Smooth muscle cell of the brain vasculature (primary cell): ENCODE measurements around the gene HSPB7.
"Not testable (repeated sequence)": the region's sequence is repeated elsewhere in the genome, so short reads cannot be mapped to it uniquely, and the experiment has no call there.

Experiments
- DNase-seq: peaks from one replicate; pipeline ENCODE4 v3.0.0-alpha.2; 2012; ENCODE audit warnings: low read depth, low spot score

Gene HSPB7

DNA sequence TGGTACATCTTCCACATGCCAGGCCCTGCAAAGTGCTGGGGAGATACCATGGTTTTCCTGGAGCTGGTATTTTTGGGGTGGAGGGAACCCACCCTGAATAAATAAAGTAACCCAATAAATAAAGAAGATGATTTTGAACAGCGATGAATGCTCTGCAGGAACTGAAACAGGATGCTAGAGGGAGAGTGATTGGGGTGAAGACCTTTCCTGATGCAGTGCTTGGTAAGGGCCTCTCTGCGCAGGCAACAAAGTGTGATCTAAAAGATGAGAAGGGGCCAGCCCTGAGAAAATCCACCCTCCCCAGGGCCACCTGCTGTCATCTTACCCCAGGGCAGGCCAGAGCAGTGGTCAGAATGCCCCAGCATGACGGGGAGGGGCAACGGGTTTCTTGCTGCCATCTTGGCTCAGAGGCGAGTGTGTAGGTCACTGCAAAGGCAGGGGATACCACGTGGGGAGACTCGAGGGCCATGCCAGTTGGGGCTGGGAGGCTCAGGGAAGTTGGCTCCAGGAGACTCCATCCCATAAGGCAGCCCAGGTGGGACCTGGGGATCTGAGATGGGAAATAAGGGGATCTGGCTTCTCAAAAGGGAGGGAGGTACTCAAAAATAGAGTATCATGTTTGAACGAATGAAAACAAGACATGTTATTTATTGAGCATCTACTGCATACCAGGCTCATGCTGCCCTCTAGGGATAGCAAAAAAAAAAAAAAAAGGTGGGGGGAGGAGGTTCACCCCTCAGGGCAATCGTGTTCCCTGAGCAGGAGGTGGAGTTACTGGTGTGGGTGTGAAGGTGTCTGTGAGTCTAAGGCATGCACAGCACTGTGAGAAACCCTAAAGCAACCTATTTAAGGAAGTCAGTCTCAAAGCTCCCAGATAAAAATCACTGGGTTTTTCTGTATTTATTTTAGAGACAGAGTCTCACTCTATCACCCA is 11.0 kb downstream of the HSPB7 start:
- no peak for DNase-seq

GRCh38 chr1:16006010-16006409 is 11.8 kb downstream of the HSPB7 start:
- no peak for DNase-seq

GRCh38 chr1:16005597-16005996 is 12.2 kb downstream of the HSPB7 start:
- no peak for DNase-seq

DNA sequence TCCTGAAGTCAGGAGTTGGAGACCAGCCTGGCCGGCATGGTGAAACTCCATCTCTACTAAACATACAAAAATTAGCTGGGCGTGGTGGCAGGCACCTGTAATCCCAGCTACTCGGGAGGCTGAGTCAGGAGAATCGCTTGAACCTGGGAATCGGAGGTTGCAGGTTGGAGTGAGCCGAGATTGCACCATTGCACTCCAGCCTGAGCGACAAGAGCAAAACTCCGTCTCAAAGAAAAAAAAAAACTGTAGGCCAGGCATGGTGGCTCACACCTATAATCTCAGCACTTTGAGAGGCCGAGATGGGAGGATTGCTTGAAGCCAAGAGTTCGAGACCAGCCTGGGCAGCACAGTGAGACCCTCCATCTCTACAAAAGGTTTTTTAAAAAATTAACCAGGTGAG is 16.6 kb downstream of the HSPB7 start:
- not testable (repeated sequence) for DNase-seq

DNA sequence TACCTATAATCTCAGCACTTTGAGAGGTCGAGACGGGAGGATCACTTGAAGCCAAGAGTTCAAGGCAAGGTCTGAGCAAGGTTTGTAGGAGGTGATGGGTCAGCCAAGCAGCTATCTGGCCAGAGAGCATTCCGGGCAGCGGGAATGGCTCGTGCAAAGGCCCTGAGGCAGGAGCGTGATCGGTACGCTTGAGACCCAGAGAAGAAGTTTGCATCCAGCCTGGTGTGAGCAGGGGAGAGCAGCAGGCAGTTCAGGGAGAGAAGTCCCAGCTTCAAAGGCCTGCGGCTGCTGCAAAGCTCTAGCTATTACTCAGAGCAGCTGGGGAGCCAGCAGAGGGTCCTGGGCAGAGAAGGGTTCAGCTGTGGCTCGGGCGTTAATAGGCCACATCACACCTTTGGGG is 18.9 kb downstream of the HSPB7 start:
- no peak for DNase-seq

DNA sequence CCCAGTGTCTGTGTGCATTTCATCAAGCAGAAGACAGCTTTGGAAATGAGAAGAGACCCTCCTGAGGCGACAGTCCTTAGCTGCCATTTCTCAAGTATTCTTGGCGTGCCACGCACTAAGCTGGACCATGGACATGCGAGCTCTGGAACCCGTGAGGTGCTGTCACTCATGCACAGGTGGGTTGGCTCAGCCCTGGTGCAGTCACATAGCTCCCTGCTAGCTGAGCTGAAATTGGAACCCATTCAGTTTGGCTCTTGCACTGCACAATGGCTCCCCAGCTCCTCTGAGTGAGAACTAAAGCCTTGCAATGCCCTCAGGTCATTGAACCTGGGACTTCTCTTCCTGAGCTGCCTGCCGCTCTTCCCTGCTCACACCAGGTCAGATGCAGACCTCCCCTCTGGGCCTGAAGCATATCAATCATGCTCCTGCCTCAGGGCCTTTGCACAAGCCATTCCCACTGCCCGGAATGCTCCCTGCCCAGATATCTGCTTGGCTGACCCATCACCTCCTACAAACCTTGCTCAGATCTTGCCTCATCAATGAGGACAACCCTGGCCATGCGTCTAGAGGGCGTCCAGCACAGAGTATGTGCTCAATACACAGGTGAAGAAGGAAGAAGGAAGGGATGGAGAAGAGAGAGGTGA is 20.1 kb downstream of the HSPB7 start:
- no peak for DNase-seq

DNA sequence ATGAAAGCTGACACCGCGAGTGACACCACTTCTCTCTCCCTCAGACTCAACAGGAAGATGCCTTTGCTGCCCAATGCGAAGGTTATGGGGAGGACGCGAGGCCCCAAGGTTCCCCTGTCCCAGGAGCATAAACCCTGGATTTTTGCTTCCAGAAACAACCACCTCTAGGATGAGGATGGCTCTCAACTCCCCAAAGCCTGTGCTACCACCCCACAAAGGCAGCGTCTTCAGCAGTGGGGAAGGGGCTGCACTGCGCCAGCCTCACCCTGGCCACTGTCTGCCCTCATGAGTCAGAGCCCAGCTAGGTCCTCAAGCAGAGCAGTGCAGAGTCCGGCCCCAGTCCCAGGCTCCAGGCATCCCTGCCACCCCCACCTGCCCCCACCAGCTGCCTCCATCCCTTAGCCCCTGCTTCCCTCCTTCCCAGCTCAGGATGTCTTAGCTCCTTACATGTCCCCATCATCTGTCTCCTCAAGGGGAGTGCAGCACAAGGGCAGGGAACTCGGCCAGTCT is 20.7 kb downstream of the HSPB7 start:
- no peak for DNase-seq

- DNase-seq, result no peak
Measured at GRCh38 chr1:15994590-15995351, 23.1 kb downstream of the HSPB7 start.

- no peak for DNase-seq
Measured at GRCh38 chr1:15994081-15994480, 23.8 kb downstream of the HSPB7 start.

DNA sequence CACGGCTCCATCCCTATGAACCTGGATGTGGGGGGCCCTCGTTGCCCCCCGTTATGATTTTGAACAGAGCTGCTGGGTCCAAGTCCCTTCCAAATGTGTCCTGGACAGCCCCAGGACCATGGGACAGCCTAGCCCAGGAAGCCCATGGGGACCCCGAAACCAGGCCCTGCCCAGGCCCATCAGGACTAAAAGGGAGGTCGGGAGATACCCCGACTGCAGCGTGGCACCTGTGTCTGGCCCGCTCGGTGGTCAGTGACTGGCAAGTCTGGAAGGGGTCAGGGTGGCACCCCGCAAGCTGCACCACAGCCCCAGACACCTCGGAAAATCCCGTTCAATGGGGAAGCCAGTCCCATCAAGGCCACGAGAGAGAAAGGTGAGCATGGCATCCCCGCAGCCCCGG is 24.2 kb downstream of the HSPB7 start:
- no peak for DNase-seq

- no peak for DNase-seq
Measured at GRCh38 chr1:15992582-15993500, 25.0 kb downstream of the HSPB7 start.

- no peak for DNase-seq
Measured at GRCh38 chr1:15992187-15992553, 25.7 kb downstream of the HSPB7 start.

DNA sequence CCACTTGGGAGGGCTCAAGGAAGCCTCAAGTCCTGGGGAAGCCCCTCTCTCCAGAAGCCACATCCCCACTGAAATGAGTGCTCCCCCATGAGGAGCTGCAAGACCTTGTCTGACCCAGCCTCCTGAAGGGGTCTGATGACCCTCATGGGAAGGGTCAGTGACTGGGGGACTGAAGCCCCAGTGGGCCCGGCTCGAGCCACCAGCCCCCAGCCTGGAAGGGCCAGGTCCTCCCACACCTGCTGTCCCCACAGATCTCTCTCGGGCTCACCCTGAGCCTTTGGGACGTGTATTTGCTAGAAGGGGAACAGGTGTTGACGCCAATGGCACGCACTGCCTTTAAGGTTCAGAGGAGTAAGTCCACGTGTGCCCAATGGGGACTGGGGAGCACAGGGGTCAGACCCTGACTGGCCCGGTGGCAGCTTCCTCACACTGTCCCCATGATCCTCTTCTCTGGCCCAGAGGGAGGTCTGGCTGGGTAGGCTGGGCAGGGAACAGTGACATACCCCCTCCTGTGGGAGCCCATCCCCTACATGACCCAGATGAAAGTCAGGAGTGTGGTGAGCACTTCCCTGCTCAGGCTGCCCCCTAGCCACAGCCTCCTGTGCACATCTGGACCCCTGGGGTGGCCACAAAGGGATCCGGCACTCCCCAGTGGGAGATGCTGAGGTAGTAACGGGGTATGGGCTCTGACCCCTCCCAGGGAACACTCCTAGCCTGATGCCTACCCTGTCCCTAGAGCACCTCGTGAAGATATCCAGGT is 26.2 kb downstream of the HSPB7 start:
- DNase-seq, result no peak

GRCh38 chr1:15989776-15990175 is 28.1 kb downstream of the HSPB7 start:
- DNase-seq, result no peak

DNA sequence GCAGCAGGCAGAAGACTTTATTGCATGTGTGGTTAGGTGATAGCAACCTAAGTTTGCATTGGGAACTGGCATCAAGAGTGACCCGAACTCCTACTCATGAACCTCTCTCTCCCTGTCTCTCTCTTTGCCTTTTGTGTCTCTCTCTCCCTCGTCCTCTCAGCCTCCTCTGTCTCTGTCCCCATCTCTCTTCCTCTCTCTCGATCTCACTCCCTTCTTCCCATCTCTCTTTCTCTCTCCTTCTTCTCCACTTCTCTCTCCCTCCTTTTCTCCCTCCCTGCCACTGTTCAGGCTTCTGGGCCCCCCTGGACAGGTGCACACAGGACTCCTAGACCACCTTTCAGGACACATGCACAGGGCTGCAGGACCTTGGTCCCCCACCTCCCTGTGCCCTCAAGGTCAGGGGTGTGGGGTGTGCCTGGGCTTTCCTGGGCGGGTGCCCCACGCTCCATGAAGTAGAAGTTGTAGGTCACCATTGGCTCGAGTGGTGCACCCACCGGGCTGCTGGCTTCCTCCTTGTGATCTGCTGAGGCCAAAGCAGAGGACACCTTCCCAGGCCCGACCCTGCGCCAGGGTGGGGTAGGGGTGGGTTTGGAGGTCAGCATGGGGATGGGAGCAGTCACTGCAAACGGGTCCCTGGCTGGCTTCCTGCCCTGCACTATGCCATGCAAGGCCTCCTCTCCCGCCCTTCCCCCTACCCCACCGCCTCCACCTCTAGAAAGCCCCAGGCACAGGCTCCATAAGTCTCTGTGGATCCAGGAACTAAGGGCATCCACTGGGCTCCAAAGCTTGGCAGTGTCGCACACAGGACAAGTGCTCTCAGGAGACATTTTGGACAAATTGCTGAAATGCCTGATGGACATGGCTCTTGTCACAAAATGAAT is 28.7 kb downstream of the HSPB7 start:
- no peak for DNase-seq

- no peak for DNase-seq
Measured at GRCh38 chr1:15985611-15986297, 32.1 kb downstream of the HSPB7 start.

GRCh38 chr1:15983275-15983674 is 34.6 kb downstream of the HSPB7 start:
- DNase-seq, result no peak

GRCh38 chr1:15981679-15982078 is 36.2 kb downstream of the HSPB7 start:
- DNase-seq, result no peak

- DNase-seq, result not testable (repeated sequence)
Measured at GRCh38 chr1:15977947-15978346, 39.9 kb downstream of the HSPB7 start.
